ENCODE results near the gene RRP8. TPM values are rescaled to one million over a fixed set of nuclear protein-coding genes. Genes with fewer than 3 reads are reported as not detected.

RRP8 gene
- total and polyA plus RNA-seq, 2 of the 8 experiments (the other 6 are each of a cell fraction or from before 2014, with no cell fraction given) = 4.2 to 14.9 TPM

GRCh38 chr11:6587360-6587953, 16.0 kb downstream of the RRP8 start:
- H4K91ac ChIP-seq (replicated peaks; ENCODE audit: insufficient read length, low read length) = peak overlapping the region; percentile 7
- H3K4ac ChIP-seq (replicated peaks; ENCODE audit: insufficient read length, low read depth, low read length) = no peak overlapping the region
- H4K8ac ChIP-seq (ENCODE audit: extremely low read depth, insufficient read depth, low read length) = no peak overlapping the region
- DNase-seq (ENCODE audit: low read depth in 1 of 2, low spot score in 2 of 2) = peak in 1 of 2 experiments; percentile 43
- H2BK12ac ChIP-seq (ENCODE audit: low read depth, low read length) = no peak overlapping the region
- peak overlapping the region in 3 of 4 experiments; percentile 37 to 55 (median 49); a peak in 4 of 8 replicates for H3K4me3 ChIP-seq (ENCODE audit: extremely low read depth in 1 of 4, insufficient read depth in 2 of 4, low read depth in 3 of 4, low read length in 4 of 4)
- H3K79me1 ChIP-seq (ENCODE audit: low read depth, low read length) = no peaks in the 10 kb centered on the region; the same call in 1 of the 2 replicates
- H3K9ac ChIP-seq (replicated peaks in 1 of 4; ENCODE audit: extremely low read depth in 1 of 4, low read depth in 3 of 4, low read length in 3 of 4) = peak overlapping the region in 1 of 4 experiments; percentile 29; a peak in 3 of 7 replicates
- H3K36me3 ChIP-seq (ENCODE audit: control insufficient read depth in 2 of 4, insufficient read depth in 4 of 4, low read length in 3 of 4) = no peaks in the 10 kb centered on the region
- H3K14ac ChIP-seq (ENCODE audit: insufficient read length) = no peak overlapping the region
- peak overlapping the region in 1 of 2 experiments; percentile 83; a peak in 2 of 4 replicates for H3K4me2 ChIP-seq (ENCODE audit: insufficient read depth in 1 of 2, low read depth in 2 of 2, low read length in 2 of 2)
- H2BK15ac ChIP-seq (ENCODE audit: low read length) = no peak overlapping the region
- peaks cover 0 to 4% of the 10 kb centered on the region in 2 experiments; a peak in 1 of 4 replicates for H3K9me3 ChIP-seq (ENCODE audit: insufficient read depth in 2 of 2, low read depth in 1 of 2, low read length in 1 of 2)
- no peak overlapping the region for H2AK5ac ChIP-seq (ENCODE audit: low read depth, low read length)
- H2BK5ac ChIP-seq (ENCODE audit: low read depth, low read length) = peak overlapping the region; percentile 78; the same call in 1 of the 2 replicates
- H3K4me1 ChIP-seq (replicated peaks in 1 of 4; ENCODE audit: control insufficient read depth in 3 of 4, insufficient read depth in 4 of 4, low read length in 3 of 4) = peaks cover 0 to 16% (median 10%) of the 10 kb centered on the region in 4 experiments; a peak in 5 of 7 replicates
- H4K20me1 ChIP-seq (replicated peaks in 1 of 2; ENCODE audit: control insufficient read depth in 1 of 2, insufficient read depth in 2 of 2, low read length in 2 of 2) = no peaks in the 10 kb centered on the region
- H3K18ac ChIP-seq (ENCODE audit: extremely low read depth, low read length) = peak overlapping the region; percentile 48; the same call in 1 of the 2 replicates
- no peaks in the 10 kb centered on the region for H3K23me2 ChIP-seq (ENCODE audit: low read depth, low read length)
- no peak overlapping the region for H3K23ac ChIP-seq (ENCODE audit: insufficient read length)
- no peak overlapping the region for H3K56ac ChIP-seq (replicated peaks; ENCODE audit: insufficient read length, low read depth, low read length)
- CTCF ChIA-PET (ENCODE audit: partially characterized antibody) = interaction anchor here (0.7 to 3.0 kb wide), 11 partner anchors 7 to 319 kb away, joined by 3 to 11 read pairs (median 4); no protein-coding TSS in a partner anchor
- FAIRE-seq = no peak
- POLR2A ChIA-PET (ENCODE audit: partially characterized antibody) = interaction anchor here (1.1 to 1.7 kb wide), 3 partner anchors 9 to 32 kb away, joined by 3 to 4 read pairs (median 4); partner anchors contain the start of genes ILK and TPP1
- H4K5ac ChIP-seq (ENCODE audit: insufficient read length, low read depth, low read length) = no peak overlapping the region
- no peaks in the 10 kb centered on the region for H3K79me2 ChIP-seq (ENCODE audit: control insufficient read depth in 1 of 2, insufficient read depth in 2 of 2, low read length in 2 of 2)
- peak overlapping the region; percentile 79 for H2AFZ ChIP-seq (ENCODE audit: low read length)
- H3K27ac ChIP-seq (ENCODE audit: low read depth, low read length) = peak overlapping the region; percentile 59; the same call in 1 of the 2 replicates
- H2BK20ac ChIP-seq (ENCODE audit: low read length) = no peak overlapping the region
- H3K27me3 ChIP-seq (replicated peaks in 1 of 4; ENCODE audit: control insufficient read depth in 3 of 4, extremely low read depth in 1 of 4, insufficient read depth in 3 of 4, low read length in 3 of 4) = no peaks in the 10 kb centered on the region
- 71% methylated on average over 11 of the region's 11 CpGs; no CpG with 5 or more reads in 1 of the 2 experiments for WGBS, 2 experiments (ENCODE audit: extremely low coverage in 1 of 2, insufficient coverage in 1 of 2, insufficient read length in 1 of 2, insufficient replicate concordance in 2 of 2, low coverage in 1 of 2, low lambda C conversion rate in 2 of 2, missing lambda C conversion rate in 1 of 2)
- H2BK120ac ChIP-seq (replicated peaks; ENCODE audit: low read depth, low read length) = no peak overlapping the region
- no peak for TF ChIP-seq POLR2A (IDR thresholded peaks at IDR 0.05; ENCODE audit: control extremely low read depth in 1 of 2, low read depth in 2 of 2, low read length in 2 of 2)
- no peak for TF ChIP-seq POLR2AphosphoS5 (IDR thresholded peaks at IDR 0.05; ENCODE audit: low read depth, low read length)
- no peak for TF ChIP-seq JUN (IDR thresholded peaks at IDR 0.05; ENCODE audit: low read depth, low read length)
- TF ChIP-seq POU5F1 (IDR thresholded peaks at IDR 0.05; ENCODE audit: low read depth, low read length) = no peak
- no peak for TF ChIP-seq RAD21 (IDR thresholded peaks at IDR 0.05 in 1 of 2, conservative IDR thresholded peaks at IDR 0.05 in 1 of 2; ENCODE audit: low read depth in 2 of 2, low read length in 2 of 2)
- TF ChIP-seq SUZ12 (IDR thresholded peaks at IDR 0.05; ENCODE audit: low read length) = no peak
- TF ChIP-seq NANOG (IDR thresholded peaks at IDR 0.05; ENCODE audit: insufficient read depth, low read depth, low read length, poor library complexity, severe bottlenecking) = no peak
- no peak for TF ChIP-seq CEBPB (IDR thresholded peaks at IDR 0.05; ENCODE audit: low read depth, low read length)
- no peak for TF ChIP-seq TAF7 (optimal IDR thresholded peaks at IDR 0.05; ENCODE audit: borderline replicate concordance, low read depth, low read length)
- TF ChIP-seq CHD1 (IDR thresholded peaks at IDR 0.05; ENCODE audit: low read depth, low read length) = no peak
- TF ChIP-seq ZNF274 (IDR thresholded peaks at IDR 0.05; ENCODE audit: borderline replicate concordance, extremely low read depth, low read length) = no peak
- TF ChIP-seq CREB1 (IDR thresholded peaks at IDR 0.05) = no peak
- TF ChIP-seq SP4 (IDR thresholded peaks at IDR 0.05; ENCODE audit: low read length) = no peak
- TF ChIP-seq SP1 (IDR thresholded peaks at IDR 0.05; ENCODE audit: low read depth, low read length) = no peak
